ENCODE results near the gene TRAPPC11.

GRCh38 chr4:183658362-183659028 is 598 bp upstream of the TRAPPC11 start:
- no peak for TF ChIP-seq CTCF (IDR thresholded peaks at IDR 0.05)
- TF ChIP-seq POLR2A (IDR thresholded peaks at IDR 0.05): no peak
- TF ChIP-seq EP300 (IDR thresholded peaks at IDR 0.05): no peak
